Spleen (tissue), 11 donors: ENCODE data around the gene OR52K1. TPM values are rescaled to one million over a fixed set of nuclear protein-coding genes. Genes with fewer than 3 reads are reported as not detected.

Source experiments
- DNase-seq: peaks from one replicate; pipeline ENCODE4 v3.0.0-alpha.2; 2020
- H3K27ac ChIP-seq, 8 donors: fragments of 200-600 bp; sonication (generic) in 7 of 8; 1 replicate in 4 of 8; 2 replicates in 4 of 8; pipeline versions ENCODE4 v1.5.0 to v1.8.0; 2016 to 2021; ENCODE audit warnings: inconsistent platforms in 4 of 8, mild to moderate bottlenecking in 4 of 8, moderate library complexity in 1 of 8
- H3K27me3 ChIP-seq, 7 donors: fragments of 200-600 bp; sonication (generic) in 6 of 7; replicated peaks in 1 of 7; 1 replicate in 4 of 7; 2 replicates in 3 of 7; pipeline versions ENCODE4 v1.5.0 to v1.8.0; 2016 to 2021; ENCODE audit warnings: inconsistent platforms in 3 of 7, mild to moderate bottlenecking in 1 of 7
- H3K36me3 ChIP-seq, 6 donors: fragments of 200-600 bp; sonication (generic) in 5 of 6; 1 replicate in 4 of 6; 2 replicates in 2 of 6; pipeline versions ENCODE4 v1.5.0 to v1.8.0; 2016 to 2021; ENCODE audit warnings: inconsistent platforms in 2 of 6
- H3K4me1 ChIP-seq, 6 donors: fragments of 200-600 bp; sonication (generic) in 5 of 6; 1 replicate in 3 of 6; 2 replicates in 3 of 6; pipeline versions ENCODE4 v1.5.0 to v1.8.0; 2016 to 2021; ENCODE audit warnings: inconsistent platforms in 3 of 6
- H3K4me3 ChIP-seq, 8 donors: fragments of 200-600 bp; sonication (generic) in 7 of 8; 1 replicate in 4 of 8; 2 replicates in 4 of 8; pipeline versions ENCODE4 v1.5.0 to v1.8.0; 2016 to 2021; ENCODE audit warnings: inconsistent platforms in 4 of 8, mild to moderate bottlenecking in 4 of 8, moderate library complexity in 2 of 8
- H3K9me3 ChIP-seq, 8 donors: fragments of 200-600 bp; sonication (generic) in 7 of 8; 1 replicate in 4 of 8; 2 replicates in 4 of 8; pipeline versions ENCODE4 v1.5.0 to v1.8.0; 2016 to 2021; ENCODE audit warnings: inconsistent platforms in 4 of 8
- CTCF ChIP-seq, 11 experiments: fragments of 200-600 bp in 7 of 11; fragments of 450-650 bp in 4 of 11; sonication (generic) in 4 of 11; IDR thresholded peaks in 8 of 11; conservative IDR thresholded peaks in 3 of 11; 1 replicate in 7 of 11; 2 replicates in 4 of 11; pipeline versions ENCODE4 v1.4.0 to v1.8.0; 2016 to 2021; ENCODE audit warnings: antibody characterized with exemption in 11 of 11, inconsistent platforms in 4 of 11, mild to moderate bottlenecking in 1 of 11
- POLR2A ChIP-seq, 3 donors: fragments of 450-650 bp; IDR thresholded peaks; one replicate each; pipeline ENCODE4 v1.5.1; 2017; ENCODE audit warnings: antibody characterized with exemption in 3 of 3, mild to moderate bottlenecking in 1 of 3
- POLR2AphosphoS5 ChIP-seq, 3 donors: sonication (generic); formaldehyde crosslinking; IDR thresholded peaks; one replicate each; pipeline ENCODE4 v1.5.1; 2017; ENCODE audit warnings: antibody characterized with exemption in 3 of 3
- WGBS, 5 donors: extraction: QIAGEN DNeasy Blood & Tissue Kit in 3 of 5; methylation state at CpG; one replicate each; pipeline versions ENCODE4 v1.1.5 to v1.1.7; 2013 to 2018; 5-methylcytosine and 5-hydroxymethylcytosine counted together
- intact Hi-C: fragments of 100-400 bp; cut with DNase I; formaldehyde crosslinking; loops from one replicate; pipeline ENCODE4 v1.15.0; 2023; ENCODE audit warnings: low total_unique reads
- polyA plus RNA-seq, 3 donors: library from polyadenylated mRNA; stranded (reverse); fragments of 200-250 nt; gene quantifications; one replicate each; pipeline ENCODE4 v1.2.1, GENCODE V29; 2013
- total RNA-seq, 7 donors: library from RNA; depleted of rRNA in 3 of 7; stranded (reverse); fragments of >200 nt in 3 of 7; fragmentation: NEBNext Ultra II Directional in 4 of 7; extraction: Animal tissue kit (Norgen Biotek cat#: 25700) in 4 of 7; gene quantifications; one replicate each; pipeline versions ENCODE4 v1.1.0 to v1.2.1, GENCODE V29; 2016 to 2021
- donor health status: healthy with polysubstance abuse.
- donor health status: DM: no; HTN: no; CAD: no; lungs with moderate emphysema.
- donor health status: DM: no; HTN: no; CAD: no.
- donor health status: Bipolar disorder and iron deficiency.
- donor health status: healthy.
- donor health status: DM: no; HTN: no; CAD: no.
- donor health status: DM: yes; HTN: yes; CAD: no.

The OR52K1 gene
- total and polyA plus RNA-seq, 10 donors = 0.09 to 0.85 (median 0.30) TPM; not detected in 3

GRCh38 chr11:4511282-4512245 is 29.1 kb downstream of the OR52K1 start:
- intact Hi-C loops = no loop called here

GRCh38 chr11:4514196-4514595 is 31.8 kb downstream of the OR52K1 start:
- intact Hi-C loops = no loop called here
- Histone ChIP-seq H3K4me1 (no peaks in the 10 kb centered on the region), H3K27me3 (no peaks in the 10 kb centered on the region), H3K27ac (no peak overlapping the region), H3K36me3 (no peaks in the 10 kb centered on the region), H3K9me3 (no peaks in the 10 kb centered on the region), H3K4me3 (no peak overlapping the region)
- TF ChIP-seq POLR2AphosphoS5 (IDR thresholded peaks at IDR 0.05) (no peak), CTCF (IDR thresholded peaks at IDR 0.05 in 8 of 11, conservative IDR thresholded peaks at IDR 0.05 in 3 of 11) (no peak), POLR2A (IDR thresholded peaks at IDR 0.05) (no peak)
- WGBS, 5 donors = 65 to 86% (median 75%) methylated on average over 1 of the region's 1 CpG
- DNase-seq = no peak

More at GRCh38 chr11:4511282-4512245, 29.1 kb downstream of the OR52K1 start:
- Histone ChIP-seq H3K4me1 (no peaks in the 10 kb centered on the region), H3K27ac (no peak overlapping the region), H3K9me3 (peaks cover 0 to 7% (median 0%) of the 10 kb centered on the region in 8 donors), H3K4me3 (no peak overlapping the region), H3K27me3 (peaks cover 0 to 3% (median 0%) of the 10 kb centered on the region in 7 donors), H3K36me3 (no peaks in the 10 kb centered on the region)
- 31 to 81% (median 65%) methylated on average over 5 of the region's 5 CpGs for WGBS, 5 donors
- DNase-seq = no peak
- no peak for TF ChIP-seq CTCF (IDR thresholded peaks at IDR 0.05 in 8 of 11, conservative IDR thresholded peaks at IDR 0.05 in 3 of 11)
- no peak for TF ChIP-seq POLR2AphosphoS5 (IDR thresholded peaks at IDR 0.05)
- TF ChIP-seq POLR2A (IDR thresholded peaks at IDR 0.05) = no peak

- Histone ChIP-seq H3K27ac (no peak overlapping the region), H3K4me3 (no peak overlapping the region), H3K4me1 (no peaks in the 10 kb centered on the region), H3K36me3 (no peaks in the 10 kb centered on the region), H3K9me3 (no peaks in the 10 kb centered on the region), H3K27me3 (peaks cover 0 to 25% (median 0%) of the 10 kb centered on the region in 7 donors)
- no peak for DNase-seq
- TF ChIP-seq CTCF (IDR thresholded peaks at IDR 0.05 in 8 of 11, conservative IDR thresholded peaks at IDR 0.05 in 3 of 11) = no peak
- no peak for TF ChIP-seq POLR2A (IDR thresholded peaks at IDR 0.05)
- TF ChIP-seq POLR2AphosphoS5 (IDR thresholded peaks at IDR 0.05) = no peak
- 36 to 49% (median 44%) methylated on average over 2 of the region's 2 CpGs for WGBS, 5 donors
- intact Hi-C loops = no loop called here
These were observed 39.9 kb downstream of the OR52K1 start for GRCh38 chr11:4522339-4522738.

GRCh38 chr11:4522752-4523151 is 40.3 kb downstream of the OR52K1 start:
- 79 to 91% (median 85%) methylated on average over 6 of the region's 6 CpGs for WGBS, 5 donors
- intact Hi-C loops = no loop called here

More at GRCh38 chr11:4522752-4523151, 40.3 kb downstream of the OR52K1 start:
- H3K4me1 ChIP-seq = no peaks in the 10 kb centered on the region
- TF ChIP-seq POLR2A (IDR thresholded peaks at IDR 0.05) (no peak), POLR2AphosphoS5 (IDR thresholded peaks at IDR 0.05) (no peak), CTCF (IDR thresholded peaks at IDR 0.05 in 8 of 11, conservative IDR thresholded peaks at IDR 0.05 in 3 of 11) (no peak)
- no peak for DNase-seq
- H3K9me3 ChIP-seq = no peaks in the 10 kb centered on the region
- no peaks in the 10 kb centered on the region for H3K36me3 ChIP-seq
- H3K27ac ChIP-seq = no peak overlapping the region
- peaks cover 0 to 25% (median 0%) of the 10 kb centered on the region in 7 donors for H3K27me3 ChIP-seq
- H3K4me3 ChIP-seq = no peak overlapping the region
